Measurements from ENCODE around the gene KCNQ1. TPM values are rescaled to one million over a fixed set of nuclear protein-coding genes. Genes with fewer than 3 reads are reported as not detected.
A peak's percentile ranks its signal among the peaks of the same experiment; 100 is the strongest.

KCNQ1 gene
- total RNA-seq, 1 donor from 2014 or later: 52.9 TPM

DNA sequence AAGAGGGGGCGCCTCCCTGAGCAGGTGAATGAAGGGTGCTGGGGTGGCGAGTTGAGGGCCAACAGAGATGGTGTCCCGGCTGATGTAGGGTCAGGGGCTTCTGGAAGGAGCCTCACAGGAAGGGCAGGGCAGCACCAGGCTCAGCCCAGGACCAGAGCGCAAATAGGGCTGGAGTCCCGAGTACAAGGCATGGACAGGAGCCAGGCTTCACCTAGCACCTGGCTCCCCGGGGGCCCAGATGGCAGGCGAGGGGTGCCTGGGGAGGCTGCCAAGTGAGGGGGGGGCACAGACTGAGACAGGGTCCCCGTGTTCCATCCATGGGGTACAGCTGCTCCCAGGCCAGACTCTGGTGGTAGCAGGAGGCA is 105.8 kb downstream of the KCNQ1 start:
- intact Hi-C loops (cut with DNase I): no loop called here
- no peaks in the 10 kb centered on the region for H3K36me3 ChIP-seq
- H3K27ac ChIP-seq: no peak overlapping the region
- no peaks in the 10 kb centered on the region for H3K9me3 ChIP-seq
- TF ChIP-seq, protein P1, sequence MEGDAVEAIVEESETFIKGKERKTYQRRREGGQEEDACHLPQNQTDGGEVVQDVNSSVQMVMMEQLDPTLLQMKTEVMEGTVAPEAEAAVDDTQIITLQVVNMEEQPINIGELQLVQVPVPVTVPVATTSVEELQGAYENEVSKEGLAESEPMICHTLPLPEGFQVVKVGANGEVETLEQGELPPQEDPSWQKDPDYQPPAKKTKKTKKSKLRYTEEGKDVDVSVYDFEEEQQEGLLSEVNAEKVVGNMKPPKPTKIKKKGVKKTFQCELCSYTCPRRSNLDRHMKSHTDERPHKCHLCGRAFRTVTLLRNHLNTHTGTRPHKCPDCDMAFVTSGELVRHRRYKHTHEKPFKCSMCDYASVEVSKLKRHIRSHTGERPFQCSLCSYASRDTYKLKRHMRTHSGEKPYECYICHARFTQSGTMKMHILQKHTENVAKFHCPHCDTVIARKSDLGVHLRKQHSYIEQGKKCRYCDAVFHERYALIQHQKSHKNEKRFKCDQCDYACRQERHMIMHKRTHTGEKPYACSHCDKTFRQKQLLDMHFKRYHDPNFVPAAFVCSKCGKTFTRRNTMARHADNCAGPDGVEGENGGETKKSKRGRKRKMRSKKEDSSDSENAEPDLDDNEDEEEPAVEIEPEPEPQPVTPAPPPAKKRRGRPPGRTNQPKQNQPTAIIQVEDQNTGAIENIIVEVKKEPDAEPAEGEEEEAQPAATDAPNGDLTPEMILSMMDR (IDR thresholded peaks at IDR 0.05): no peak
- peak; percentile 47 for DNase-seq
- no peaks in the 10 kb centered on the region for H3K27me3 ChIP-seq
- H3K4me1 ChIP-seq: no peaks in the 10 kb centered on the region
- no peak for ATAC-seq
- H3K4me3 ChIP-seq: no peak overlapping the region

DNA sequence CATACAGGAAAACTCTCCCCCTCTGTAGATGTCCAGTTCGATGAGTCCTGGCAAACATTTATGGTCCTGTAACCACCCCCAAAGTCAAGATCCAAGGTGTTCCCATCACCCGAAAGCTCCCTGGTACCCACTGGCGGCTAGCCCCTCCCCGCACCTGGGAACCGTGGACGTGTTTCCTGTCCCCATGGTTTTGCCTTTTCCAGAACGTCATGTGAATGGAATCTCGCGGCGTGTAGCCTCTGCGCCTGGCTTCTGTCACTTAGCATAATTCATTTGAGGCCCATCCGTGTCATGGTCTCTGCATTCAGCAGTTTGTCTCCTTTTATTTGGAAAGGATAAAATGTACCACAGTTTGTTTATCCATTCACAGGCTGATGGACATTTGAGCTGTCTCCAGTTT is 106.3 kb downstream of the KCNQ1 start:
- no peaks in the 10 kb centered on the region for H3K36me3 ChIP-seq
- TF ChIP-seq, protein P1 (IDR thresholded peaks at IDR 0.05): no peak
- H3K27me3 ChIP-seq: no peaks in the 10 kb centered on the region
- intact Hi-C loops (cut with DNase I): no loop called here
- H3K9me3 ChIP-seq: no peaks in the 10 kb centered on the region
- H3K4me1 ChIP-seq: no peaks in the 10 kb centered on the region
- no peak overlapping the region for H3K4me3 ChIP-seq
- no peak for ATAC-seq
- peak; percentile 34 for DNase-seq
- H3K27ac ChIP-seq: no peak overlapping the region

DNA sequence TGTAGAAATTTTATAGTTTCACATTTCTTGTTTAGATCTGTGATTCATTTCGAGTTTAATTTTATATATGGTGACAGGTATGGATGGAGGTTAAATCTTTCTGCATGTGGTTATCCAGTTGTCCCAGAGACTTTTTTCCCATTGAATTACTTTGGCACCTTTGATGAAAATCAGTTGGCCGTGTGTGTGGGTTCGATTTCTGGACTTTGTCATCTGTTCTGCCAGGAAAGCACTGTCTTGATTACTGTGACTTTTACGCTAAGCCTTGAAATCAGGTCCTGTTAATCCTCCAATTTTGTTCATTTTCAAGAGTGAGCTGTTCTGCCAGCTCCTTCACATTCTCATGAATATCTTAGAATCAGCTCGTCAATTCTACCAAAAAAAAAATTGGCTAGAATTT is 107.4 kb downstream of the KCNQ1 start:
- TF ChIP-seq, protein P1 (IDR thresholded peaks at IDR 0.05): no peak
- H3K9me3 ChIP-seq: no peaks in the 10 kb centered on the region
- DNase-seq (no peak), ATAC-seq (no peak)
- no peaks in the 10 kb centered on the region for H3K27me3 ChIP-seq
- H3K36me3 ChIP-seq: no peaks in the 10 kb centered on the region
- no peak overlapping the region for H3K27ac ChIP-seq
- intact Hi-C loops (cut with DNase I): no loop called here
- no peak overlapping the region for H3K4me3 ChIP-seq
- H3K4me1 ChIP-seq: no peaks in the 10 kb centered on the region

DNA sequence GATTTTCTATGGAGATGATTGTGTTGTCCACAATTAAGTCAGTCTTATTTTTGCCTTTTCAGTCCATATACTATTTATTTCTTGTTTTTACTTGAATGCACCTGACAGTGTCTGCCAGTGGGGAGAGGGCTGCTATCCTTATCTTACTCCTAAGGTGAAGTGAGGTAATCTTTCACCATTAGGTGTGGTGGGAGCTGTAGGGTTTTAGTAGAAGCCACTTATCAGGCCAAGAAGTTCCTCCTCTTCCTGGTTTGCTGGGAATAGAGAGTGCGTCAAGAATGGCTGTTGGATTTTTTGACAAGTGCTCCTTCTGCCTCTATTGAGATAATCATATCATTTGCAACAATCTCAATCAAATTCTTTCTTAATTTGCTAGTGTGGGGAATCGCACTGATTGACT is 108.4 kb downstream of the KCNQ1 start:
- no peak overlapping the region for H3K4me3 ChIP-seq
- H3K36me3 ChIP-seq: no peaks in the 10 kb centered on the region
- no peaks in the 10 kb centered on the region for H3K27me3 ChIP-seq
- intact Hi-C loops (cut with DNase I): no loop called here
- DNase-seq (no peak), ATAC-seq (no peak)
- H3K4me1 ChIP-seq: no peaks in the 10 kb centered on the region
- TF ChIP-seq, protein P1 (IDR thresholded peaks at IDR 0.05): no peak
- H3K9me3 ChIP-seq: no peaks in the 10 kb centered on the region
- no peak overlapping the region for H3K27ac ChIP-seq

DNA sequence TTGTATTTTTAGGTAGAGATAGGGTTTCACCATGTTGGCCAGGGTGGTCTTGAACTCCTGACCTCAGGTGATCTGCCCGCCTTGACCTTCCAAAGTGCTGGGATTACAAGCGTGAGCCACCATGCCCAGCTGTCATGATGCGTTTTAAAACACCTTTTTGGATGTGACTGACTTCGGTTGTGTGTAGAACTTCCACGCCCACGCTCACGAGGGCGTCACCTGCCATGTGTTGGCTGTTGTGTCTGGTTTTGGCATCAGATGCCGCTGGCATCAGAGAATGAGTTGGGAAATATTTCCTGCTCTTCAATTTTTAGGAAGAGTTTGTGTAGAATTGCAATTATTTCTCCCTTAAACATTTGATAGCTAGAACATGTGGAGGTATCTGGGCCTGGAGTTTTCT is 109.1 kb downstream of the KCNQ1 start:
- no peaks in the 10 kb centered on the region for H3K36me3 ChIP-seq
- no peak overlapping the region for H3K4me3 ChIP-seq
- no peaks in the 10 kb centered on the region for H3K9me3 ChIP-seq
- no peaks in the 10 kb centered on the region for H3K4me1 ChIP-seq
- DNase-seq (peak; percentile 58), ATAC-seq (no peak)
- no peaks in the 10 kb centered on the region for H3K27me3 ChIP-seq
- H3K27ac ChIP-seq: no peak overlapping the region
- intact Hi-C loops (cut with DNase I): no loop called here
- TF ChIP-seq, protein P1 (IDR thresholded peaks at IDR 0.05): no peak

All from upper lobe of right lung (tissue), 1 donor.